DMS53 treated with DMSO at 0.1 percent for 48 hours (cell line): ENCODE results near the gene TBC1D5.

ENCODE experiments used
- DNase-seq: peaks from one replicate; lab custom pipeline; 2025; ENCODE audit not compliant: unreplicated experiment; lab: John Stamatoyannopoulos, UW

The TBC1D5 gene

DNA sequence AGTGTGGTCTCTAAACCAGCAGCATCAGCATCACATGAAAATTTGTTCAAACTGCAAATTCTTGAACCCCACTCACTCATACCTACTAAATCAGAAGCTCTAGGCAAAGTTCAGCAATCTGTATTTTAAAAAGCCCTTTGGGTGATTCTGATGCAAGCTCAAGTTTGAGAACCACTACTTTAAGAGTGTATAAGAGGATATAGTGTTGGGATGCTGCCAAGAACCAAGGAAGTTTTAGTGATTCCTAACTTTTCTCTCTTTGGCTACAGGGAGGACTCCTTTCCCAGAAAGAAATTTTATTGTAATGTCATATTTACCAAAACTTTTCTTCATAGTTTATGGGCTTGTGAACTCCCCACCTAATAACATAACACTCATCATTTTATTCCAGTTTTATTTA lies 422.2 kb downstream of the TBC1D5 start:
- DNase-seq: no peak

DNA sequence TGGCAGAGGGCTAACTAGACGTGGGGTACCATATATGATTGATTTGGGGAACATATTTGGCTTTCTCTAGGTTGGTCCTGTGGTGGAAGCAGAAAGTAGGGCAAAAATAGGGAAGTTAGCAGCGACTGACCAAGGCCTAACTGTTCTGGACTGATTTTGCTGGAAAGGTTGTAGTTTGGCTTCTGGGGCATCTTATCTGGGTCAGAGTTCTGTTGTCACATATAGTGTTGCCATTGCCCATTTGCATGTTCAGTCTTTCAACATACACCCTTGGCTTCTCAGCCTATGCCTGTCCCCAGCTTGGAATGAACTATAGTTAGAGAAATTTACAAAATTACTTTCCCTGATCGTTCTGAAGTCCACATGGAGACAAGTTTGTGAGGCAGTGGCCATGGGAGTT lies 426.5 kb downstream of the TBC1D5 start:
- DNase-seq: no peak

DNA sequence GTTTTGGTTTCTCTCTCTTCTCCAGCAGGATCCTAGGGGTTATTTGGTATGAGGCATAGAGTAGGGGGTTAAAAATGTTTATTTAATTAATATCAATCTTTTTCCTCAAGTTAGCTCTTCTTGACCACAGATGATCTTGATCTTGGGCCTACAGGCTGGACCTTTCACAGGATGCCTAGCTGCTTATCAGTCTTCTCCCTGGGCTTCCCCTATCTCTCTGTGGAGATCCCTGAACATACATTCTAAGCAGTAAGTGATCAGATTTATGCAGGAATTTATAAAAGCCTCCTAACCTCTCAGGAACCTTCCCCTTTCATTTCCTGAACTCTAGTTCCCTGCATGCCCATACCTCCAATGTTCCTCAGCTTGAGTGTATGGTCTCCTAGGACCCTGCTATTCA lies 428.3 kb downstream of the TBC1D5 start:
- DNase-seq: no peak

DNA sequence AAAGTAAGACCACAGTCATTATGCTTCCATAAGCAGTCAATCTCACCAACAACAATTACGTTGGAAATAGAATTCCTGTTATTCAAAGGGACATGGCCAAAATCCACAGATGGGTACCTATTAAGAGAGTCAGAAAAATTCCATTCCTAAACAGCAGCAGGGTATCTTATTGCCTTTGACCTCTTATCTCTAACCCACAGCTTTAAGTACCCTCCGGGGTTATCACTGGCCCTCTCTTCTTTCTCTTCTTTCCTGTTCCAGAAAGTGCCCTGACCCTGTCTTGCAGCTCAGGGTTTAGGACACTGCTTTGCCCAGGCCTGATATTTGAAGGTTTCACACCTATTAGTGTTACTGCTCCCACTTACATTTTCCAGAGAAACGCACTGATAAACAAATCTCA lies 428.7 kb downstream of the TBC1D5 start:
- no peak for DNase-seq

DNA sequence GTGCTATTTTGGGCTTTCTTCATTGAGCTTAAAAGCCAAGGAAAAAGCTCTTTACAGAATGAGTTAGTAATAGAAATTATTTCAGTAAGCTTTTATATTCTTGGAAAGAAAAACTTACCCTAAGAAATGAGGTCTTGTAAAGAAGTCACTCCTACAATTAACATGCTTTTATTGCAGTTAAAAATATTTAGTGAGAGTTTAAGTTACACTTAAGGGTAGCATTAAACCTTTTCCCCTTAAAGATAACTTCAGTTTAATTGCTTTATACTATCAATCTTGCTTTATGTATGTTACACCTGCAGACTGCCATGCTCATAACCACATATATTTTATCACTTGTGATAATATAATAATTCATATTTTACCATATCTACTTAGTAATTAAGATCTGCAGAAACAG lies 431.4 kb downstream of the TBC1D5 start:
- no peak for DNase-seq

DNA sequence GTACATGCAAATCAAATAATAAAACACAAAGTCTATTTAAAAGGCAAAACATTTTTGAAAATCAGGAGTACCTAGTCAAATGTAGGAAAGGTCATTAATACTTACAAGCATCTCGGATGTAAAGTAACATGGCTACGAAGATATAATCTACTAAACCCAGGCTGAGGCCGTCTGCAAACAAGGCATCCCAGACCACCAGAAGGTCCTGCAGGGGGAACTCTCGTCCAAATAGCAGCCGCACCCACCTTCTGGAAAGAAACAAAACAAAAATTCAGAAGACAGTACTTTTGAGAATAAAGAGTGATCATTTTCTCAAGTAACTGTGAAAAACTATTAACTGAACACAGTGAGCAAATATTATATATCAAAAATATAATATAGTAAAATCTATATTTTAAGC lies 434.5 kb downstream of the TBC1D5 start:
- DNase-seq: no peak

DNA sequence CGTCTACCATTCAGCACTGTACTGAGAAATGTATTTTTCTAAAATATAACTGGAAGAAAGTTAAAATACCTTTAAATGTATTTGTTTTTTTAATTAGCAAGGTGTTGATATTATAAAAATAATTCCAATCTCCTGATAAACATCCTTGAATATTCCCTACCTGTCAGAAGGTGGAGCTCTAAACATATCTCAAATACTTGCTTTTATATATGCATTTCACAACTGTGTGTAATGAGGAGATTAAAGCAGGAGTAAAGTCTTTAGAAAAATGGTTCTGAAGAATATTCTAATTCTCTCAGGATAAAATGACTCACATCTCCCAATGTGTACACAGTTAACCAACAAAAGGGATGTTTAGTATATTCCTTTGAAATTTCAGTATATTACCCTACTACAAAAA lies 434.9 kb downstream of the TBC1D5 start:
- DNase-seq: no peak

DNA sequence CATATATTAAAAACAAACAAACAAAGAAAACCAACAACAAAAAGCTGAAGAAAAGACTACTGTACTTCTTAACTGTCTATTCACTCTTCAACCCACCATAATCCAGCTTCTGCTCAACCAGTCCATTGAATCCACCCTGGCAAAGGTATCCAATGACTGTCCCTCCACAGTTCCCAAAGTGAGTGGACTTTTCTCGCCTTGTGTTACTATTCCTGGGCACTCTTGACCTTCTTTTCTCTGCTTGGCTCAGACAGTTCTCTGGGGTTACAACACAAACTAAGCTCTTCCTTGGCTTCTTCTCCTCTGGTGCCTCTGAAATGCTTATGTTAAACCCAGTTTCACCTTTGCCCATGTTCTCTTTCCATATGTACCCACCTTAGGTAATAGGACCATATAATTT lies 437.5 kb downstream of the TBC1D5 start:
- no peak for DNase-seq

DNA sequence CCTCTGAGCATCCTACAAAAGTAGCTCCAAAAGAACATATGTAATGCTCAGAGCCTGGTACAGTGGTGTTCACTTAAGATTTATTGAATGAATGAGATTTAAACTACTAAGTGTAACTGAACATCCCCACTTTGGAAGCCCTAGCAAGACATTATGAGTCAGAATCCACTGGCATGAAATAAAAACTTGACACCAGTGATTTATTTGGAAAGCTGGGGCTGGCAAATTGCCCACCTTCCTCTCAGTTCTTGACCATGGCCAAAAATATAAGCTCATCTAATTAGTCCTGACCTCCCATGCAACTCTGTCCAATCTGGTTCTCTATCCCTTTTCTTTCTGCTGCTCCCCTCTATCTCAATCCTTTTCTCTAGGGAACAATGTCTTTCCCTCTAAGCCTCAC lies 439.7 kb downstream of the TBC1D5 start:
- no peak for DNase-seq

DNA sequence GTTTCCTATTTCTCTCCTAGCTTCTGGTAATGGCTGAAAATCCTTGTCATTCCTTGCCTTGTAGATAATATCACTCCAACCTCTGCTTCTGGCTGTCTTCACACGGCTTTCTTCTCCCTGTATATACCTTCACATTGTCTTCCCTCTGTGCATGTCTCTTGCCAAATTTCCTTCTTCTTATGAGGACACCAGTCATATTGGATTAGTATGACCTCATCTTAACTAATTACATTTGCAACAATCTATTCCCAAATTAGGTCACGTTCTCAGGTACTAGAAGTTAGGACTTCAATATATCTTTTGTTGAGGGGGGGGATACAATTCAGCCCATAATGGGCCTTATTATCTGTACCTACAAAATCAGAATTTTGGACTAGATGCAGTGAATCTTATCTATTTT lies 440.3 kb downstream of the TBC1D5 start:
- no peak for DNase-seq

DNA sequence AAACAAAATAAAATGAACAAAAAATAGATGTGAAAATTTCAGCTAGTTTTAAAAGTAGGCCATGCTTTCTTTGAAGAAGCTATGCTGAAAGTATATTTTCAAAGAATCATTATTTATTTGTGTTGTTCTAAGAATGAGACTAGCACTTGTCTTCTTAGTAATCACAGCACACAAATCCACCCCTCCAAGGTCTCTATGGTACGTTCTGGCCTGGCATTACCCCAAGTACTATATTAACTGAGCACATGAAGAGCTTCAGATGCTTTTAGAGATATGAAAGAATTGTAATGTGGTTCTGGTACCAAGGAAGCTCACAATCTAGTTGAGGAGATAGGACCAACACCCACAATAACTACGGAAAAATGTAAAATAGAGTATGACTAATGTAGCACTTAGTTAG lies 441.2 kb downstream of the TBC1D5 start:
- no peak for DNase-seq

DNA sequence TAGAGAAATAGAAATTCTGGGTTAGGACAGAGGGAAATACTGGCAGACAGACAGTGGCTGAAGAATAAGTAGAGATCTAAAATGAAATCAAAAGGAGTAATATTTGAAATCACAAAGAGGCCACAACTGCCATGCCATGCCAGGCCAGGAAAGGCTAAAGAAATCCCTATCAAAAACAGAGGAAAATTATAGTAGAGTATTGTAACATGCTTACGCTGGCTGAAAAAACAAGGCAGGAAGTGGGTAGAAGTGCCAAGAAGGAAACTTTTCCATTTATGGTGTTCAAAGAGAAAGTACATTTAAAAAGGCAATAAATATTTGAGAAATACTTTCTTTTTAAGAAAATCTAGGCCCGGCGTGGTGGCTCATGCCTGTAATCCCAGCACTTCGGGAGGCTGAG lies 442.0 kb downstream of the TBC1D5 start:
- DNase-seq: no peak

DNA sequence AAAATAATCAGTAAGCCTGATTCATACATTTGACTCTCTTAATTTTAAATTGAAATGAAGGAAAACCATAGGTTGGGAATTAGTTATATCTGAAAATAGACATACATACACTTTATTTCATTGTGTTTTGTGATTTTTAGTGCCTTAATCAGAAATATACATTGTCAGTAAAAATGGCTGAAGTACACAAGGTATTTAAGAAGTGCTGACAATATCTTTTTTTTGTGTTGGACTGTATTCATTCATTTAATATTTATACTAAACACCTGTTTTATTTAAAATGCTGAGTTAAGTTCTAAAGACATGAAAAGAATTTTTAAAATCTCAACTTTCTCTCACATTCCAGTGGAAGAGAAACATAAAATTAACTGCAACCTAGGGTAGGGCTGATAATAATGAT lies 444.4 kb downstream of the TBC1D5 start:
- DNase-seq: no peak

DNA sequence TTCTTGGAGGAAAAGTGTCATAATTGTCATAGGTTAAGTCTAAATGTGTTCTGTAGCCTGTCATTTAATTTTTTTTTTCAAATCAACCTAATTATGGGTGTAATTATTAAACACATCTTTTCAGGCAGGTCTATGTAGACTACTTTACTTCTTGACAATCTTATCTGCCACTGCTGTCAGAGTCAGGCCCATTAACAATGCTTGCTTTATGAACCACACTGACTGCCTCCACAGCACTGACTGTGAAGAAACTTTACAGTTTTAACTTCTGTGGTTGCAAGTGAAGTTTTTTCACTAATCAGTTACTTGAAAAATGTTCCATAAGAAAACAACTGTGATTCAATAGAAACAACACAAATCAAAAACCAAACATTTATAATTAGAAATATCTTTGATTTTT lies 449.9 kb downstream of the TBC1D5 start:
- no peak for DNase-seq

DNA sequence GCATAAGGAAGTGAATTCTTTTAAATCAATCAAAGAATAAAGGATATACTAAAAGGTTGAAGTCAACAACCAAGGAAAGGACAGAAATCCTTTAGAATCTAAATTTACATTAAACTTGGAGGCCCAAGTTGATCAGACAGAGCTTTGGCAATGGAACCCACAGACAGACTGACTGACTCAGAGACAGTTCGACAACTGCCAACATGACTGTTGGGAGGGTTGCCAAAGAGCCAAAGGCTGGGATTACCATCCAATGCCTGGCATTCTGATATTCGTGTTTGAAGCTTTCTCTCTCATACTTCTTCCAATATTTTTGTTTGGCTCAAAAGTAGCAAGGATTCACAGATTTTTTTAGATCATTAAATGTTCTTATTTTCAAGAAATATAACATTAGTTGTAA lies 451.5 kb downstream of the TBC1D5 start:
- DNase-seq: no peak

DNA sequence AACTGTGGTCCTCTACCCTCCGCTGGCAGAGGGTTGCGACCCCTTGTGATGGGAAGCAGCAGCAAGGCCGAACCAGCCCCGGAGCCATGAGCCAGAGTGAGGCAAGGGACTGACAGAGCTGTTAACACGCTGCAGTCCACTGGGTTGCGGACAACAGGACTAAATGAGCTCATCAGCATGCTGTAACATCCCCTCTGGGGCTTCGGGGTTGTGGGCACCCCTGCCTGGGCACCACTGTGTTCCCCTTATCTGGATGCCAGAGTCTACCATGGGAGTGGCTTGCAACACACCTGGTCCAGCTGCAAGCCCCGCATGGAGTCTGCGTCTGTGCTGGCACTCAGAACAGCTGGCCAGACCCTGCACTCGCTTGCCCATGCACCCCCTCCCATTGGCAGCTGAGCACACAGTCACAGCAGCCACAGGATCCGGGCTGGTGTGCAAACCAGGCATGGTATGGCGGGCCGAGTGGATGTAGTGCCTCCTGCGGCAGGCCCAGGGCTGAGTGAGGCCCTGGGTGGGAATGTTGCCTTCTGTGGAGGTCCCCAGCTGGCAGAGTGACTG lies 453.5 kb downstream of the TBC1D5 start:
- DNase-seq: no peak

DNA sequence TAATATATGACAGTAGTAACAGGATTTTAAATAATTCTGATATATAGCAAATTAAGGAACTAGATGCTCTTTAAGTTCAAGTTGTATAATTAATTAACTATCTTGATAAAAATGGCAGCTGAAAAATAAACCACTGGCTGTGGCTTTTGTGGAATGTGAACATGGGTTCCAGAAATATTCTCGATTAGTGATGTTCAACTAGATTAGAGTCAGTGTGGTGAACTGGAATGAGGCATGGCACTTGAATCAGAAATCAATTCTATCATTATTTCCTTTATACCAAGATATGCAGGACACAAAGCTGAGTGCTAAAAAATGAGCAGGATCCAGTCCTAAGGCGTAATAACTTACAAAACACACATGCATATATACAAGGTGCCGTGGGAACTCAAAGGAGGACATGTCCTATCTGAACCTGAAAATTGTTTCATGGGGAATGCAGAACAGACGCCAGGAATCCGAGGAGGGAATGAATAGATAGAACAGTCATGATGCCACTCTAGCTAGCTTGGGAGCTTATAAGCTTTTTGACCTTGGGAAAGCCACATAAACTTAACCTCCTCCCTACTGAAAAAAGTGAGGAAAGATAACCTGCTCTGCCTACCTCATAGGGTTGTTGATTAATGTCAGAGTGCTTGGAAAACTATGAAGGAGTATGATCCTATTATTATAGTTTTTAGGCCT lies 455.3 kb downstream of the TBC1D5 start:
- DNase-seq: no peak

DNA sequence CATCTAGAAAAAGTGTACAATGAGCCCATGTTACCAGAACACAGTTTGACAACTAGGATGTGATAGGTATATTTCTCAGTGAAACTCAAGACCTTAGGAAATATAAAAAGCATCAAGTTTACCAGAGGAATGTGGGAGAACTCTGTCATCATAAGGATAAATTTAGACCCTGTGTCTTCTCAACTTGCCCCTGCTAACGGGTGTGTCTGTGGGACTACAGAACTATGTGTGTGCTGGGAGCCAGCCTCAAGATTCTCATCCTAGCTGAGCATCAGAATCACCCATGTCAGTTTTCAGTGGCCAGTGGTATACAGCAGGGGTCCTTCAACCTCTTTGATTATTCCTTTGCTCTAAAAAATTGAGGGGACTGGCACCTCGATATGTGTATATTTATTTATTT lies 464.4 kb downstream of the TBC1D5 start:
- DNase-seq: no peak

DNA sequence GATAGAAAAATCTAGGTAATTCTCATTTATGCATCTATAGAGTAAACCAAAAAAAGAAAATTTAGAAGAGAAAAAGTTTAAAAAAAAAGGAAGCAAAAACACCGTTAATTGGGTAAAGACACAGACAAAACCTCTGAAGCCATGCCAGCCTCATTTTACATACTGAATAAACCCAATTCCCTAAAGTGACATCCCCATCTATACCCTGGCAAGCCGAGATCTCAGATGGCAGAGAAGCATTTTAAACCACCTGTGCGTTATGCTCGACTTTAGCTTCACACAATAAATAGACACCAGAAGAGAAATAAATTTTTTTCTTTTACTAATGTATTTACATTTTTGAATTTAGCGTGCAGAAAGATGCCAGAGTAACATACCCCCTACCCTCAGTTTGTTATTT lies 475.6 kb downstream of the TBC1D5 start:
- DNase-seq: no peak

DNA sequence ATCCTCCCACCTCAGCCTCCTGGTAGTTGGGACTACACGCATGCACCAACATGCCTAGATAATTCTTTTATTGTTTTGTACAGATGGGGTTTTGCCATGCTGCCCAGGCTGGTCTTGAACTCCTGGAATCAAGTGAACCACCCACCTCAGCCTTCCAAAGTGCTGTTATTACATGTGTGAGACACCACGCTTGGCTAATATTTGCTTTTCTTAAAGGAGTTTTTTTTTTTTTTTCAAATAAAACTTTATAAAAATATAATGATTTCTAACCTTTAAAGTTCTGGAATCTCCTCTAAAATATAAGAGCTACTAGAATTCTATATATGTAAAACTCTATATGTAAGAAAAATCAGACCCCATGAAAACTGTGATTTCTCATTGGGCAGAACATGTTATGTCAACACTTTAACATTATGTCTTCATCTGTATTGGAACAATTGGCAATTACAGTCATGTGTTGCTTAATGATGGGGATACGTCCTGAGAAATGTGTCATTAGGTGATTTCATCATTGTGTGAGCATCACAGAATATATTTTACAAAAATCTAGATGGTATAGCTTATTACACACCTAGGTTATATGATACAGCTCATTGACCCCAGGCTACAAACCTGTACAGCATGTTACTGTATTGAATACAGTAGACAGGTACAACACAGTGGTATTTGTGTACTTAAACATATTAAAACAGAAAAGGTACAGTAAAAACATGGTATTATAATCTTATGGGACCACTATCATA lies 480.6 kb downstream of the TBC1D5 start:
- no peak for DNase-seq

DNA sequence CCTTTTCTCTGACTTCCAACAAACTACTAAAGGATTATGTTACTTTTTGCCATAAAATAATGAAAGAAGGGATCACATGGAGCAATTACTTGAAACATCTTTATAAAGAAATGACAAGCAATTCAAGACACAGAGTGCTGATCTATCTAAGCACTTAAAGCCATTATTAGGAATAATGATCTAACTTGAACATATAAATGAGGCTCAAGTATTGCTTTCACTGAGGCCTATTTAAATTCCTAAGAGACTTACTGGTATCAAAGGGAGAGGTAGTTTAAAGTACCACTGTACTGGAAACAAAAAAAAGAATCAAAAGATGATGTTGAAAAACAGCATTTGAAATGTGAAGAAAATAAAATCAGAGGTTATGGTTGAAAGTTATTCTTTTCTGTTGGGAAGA lies 482.2 kb downstream of the TBC1D5 start:
- DNase-seq: no peak

DNA sequence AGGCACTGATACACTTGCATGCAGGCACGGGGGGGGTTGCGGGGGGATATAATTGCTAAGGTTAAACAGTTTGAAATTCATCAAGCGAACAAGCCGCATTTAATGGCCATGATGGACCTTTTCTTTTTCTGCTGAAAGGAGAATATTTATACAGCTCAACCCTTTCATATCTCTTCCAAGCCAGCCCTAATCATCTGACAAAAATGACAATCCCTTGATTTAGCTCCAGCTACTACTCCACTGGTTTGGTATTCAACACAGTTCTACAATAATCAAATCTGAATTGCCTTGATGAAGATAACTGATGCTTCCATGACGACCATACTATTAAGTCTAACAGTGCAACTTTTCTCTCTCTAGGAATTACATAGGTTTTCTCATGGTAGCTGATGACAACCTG lies 482.7 kb downstream of the TBC1D5 start:
- DNase-seq: no peak
